Erythroblast (primary cell): ENCODE results near the gene OR2T34.
"Not testable (repeated sequence)": the region's sequence is repeated elsewhere in the genome, so short reads cannot be mapped to it uniquely, and the experiment has no call there.

Source experiments
- GATA1 ChIP-seq: IDR thresholded peaks from 2 replicates; pipeline ENCODE4 v1.6.1; 2011; ENCODE audit warnings: low read depth, mild to moderate bottlenecking, control low read depth, low read length, moderate library complexity
- POLR2A ChIP-seq: IDR thresholded peaks from 2 replicates; pipeline ENCODE4 v1.6.1; 2011; ENCODE audit warnings: mild to moderate bottlenecking, low read length

DNA sequence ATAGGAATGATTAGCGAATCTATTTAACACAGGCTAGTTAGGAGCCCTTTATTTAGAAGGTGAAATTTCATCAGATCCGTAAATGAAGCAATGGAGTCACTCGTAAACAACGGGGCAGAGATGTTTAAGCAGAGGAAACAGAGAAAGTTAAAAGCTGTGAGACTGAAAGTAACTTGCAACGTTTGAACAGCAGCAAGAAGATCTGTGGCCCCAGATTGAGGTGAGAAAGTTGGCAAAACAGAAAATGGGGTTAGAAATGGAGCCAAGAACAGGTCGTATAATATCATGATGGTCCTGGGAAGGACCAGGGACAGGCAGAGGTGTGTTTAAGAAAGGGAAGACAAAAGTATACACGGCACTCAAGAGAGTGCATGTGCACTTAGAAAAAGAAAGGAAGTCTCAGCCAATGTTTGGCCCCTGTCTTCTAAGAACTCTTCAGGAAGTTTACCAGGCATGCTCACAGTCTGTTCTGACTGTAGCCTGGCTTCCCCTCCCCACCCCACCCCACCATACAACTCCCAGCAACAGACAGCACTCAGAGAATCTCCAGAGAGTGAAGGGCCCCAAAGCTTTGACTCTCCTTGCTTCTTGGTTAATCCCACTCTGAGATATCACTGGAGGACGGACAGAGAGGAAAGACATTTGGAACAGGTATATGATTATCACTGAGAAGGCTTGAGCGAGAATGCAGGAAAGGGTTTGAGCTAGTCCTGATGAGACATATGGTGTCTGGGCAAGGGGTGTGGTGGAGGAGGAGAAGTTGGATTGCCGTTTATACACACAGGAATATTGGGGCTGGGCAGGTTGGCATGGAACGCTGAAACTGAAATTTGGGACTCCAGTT is 8.8 kb downstream of the OR2T34 start:
- TF ChIP-seq POLR2A, GATA1: not testable (repeated sequence)
